NCI-H1105 (cell line): ENCODE data around the gene TAS1R2.
"Not testable (repeated sequence)": the region's sequence is repeated elsewhere in the genome, so short reads cannot be mapped to it uniquely, and the experiment has no call there.

ENCODE experiments used
- DNase-seq: peaks from one replicate; lab custom pipeline; 2025; lab: John Stamatoyannopoulos, UW

Gene TAS1R2

GRCh38 chr1:18868801-18869424, 9.5 kb upstream of the TAS1R2 start:
- DNase-seq, result no peak

GRCh38 chr1:18868354-18868753, 8.9 kb upstream of the TAS1R2 start:
- no peak for DNase-seq

GRCh38 chr1:18866846-18867245, 7.4 kb upstream of the TAS1R2 start:
- no peak for DNase-seq

GRCh38 chr1:18866314-18866713, 6.9 kb upstream of the TAS1R2 start:
- no peak for DNase-seq

- no peak for DNase-seq
These were observed 5.7 kb upstream of the TAS1R2 start for GRCh38 chr1:18865176-18865575.

- no peak for DNase-seq
These were observed 2.1 kb upstream of the TAS1R2 start for GRCh38 chr1:18861590-18861989.

- DNase-seq, result no peak
These were observed 1.6 kb upstream of the TAS1R2 start for GRCh38 chr1:18861082-18861481.

- no peak for DNase-seq
These were observed 1.3 kb downstream of the TAS1R2 start for GRCh38 chr1:18858070-18858688.

- no peak for DNase-seq
These were observed 3.0 kb downstream of the TAS1R2 start for GRCh38 chr1:18856435-18856834.

- no peak for DNase-seq
These were observed 3.9 kb downstream of the TAS1R2 start for GRCh38 chr1:18855573-18855972.

GRCh38 chr1:18854331-18855025, 5.0 kb downstream of the TAS1R2 start:
- DNase-seq, result no peak

GRCh38 chr1:18852501-18852900, 7.0 kb downstream of the TAS1R2 start:
- no peak for DNase-seq

- no peak for DNase-seq
These were observed 10.2 kb downstream of the TAS1R2 start for GRCh38 chr1:18849261-18849711.

- DNase-seq, result not testable (repeated sequence)
These were observed 11.7 kb downstream of the TAS1R2 start for GRCh38 chr1:18847723-18848122.

GRCh38 chr1:18840145-18840544, 19.3 kb downstream of the TAS1R2 start:
- no peak for DNase-seq

GRCh38 chr1:18836654-18837053, 22.8 kb downstream of the TAS1R2 start:
- no peak for DNase-seq

- not testable (repeated sequence) for DNase-seq
These were observed 27.1 kb downstream of the TAS1R2 start for GRCh38 chr1:18832319-18832718.

- DNase-seq, result no peak
These were observed 27.8 kb downstream of the TAS1R2 start for GRCh38 chr1:18831656-18832055.

- no peak for DNase-seq
These were observed 28.9 kb downstream of the TAS1R2 start for GRCh38 chr1:18830596-18830995.

- DNase-seq, result no peak
These were observed 29.8 kb downstream of the TAS1R2 start for GRCh38 chr1:18829671-18830070.

GRCh38 chr1:18828224-18828623, 31.2 kb downstream of the TAS1R2 start:
- DNase-seq, result no peak

- DNase-seq, result no peak
These were observed 36.0 kb downstream of the TAS1R2 start for GRCh38 chr1:18823438-18823837.
